OCI-LY7 (cell line): ENCODE data around the gene SLC25A30. TPM values are rescaled to one million over a fixed set of nuclear protein-coding genes. Genes with fewer than 3 reads are reported as not detected.

Source experiments
- BruUV-seq: library from RNA; stranded (reverse); fragments of 400-500 nt; replicated peaks from 2 replicates; lab custom pipeline; 2021; lab: Mats Ljungman, UMichigan
- CTCF ChIA-PET: fragments of 300-600 bp; sonication (Branson Sonifier 250); formaldehyde crosslinking; loops from one replicate; lab custom pipeline; 2022; ENCODE audit warnings: antibody characterized with exemption; ENCODE audit not compliant: unreplicated experiment; lab: Charles Lee
- POLR2A ChIA-PET: fragments of 300-600 bp; sonication (Branson Sonifier 250); formaldehyde crosslinking; loops from one replicate; lab custom pipeline; 2022; ENCODE audit warnings: antibody characterized with exemption; lab: Charles Lee
- DNase-seq: peaks from one replicate; pipeline ENCODE4 v3.0.0-alpha.2; 2015; ENCODE audit warnings: low spot score
- H2AFZ ChIP-seq: fragments of 200-600 bp; sonication (generic), shearing (Covaris generic); 2 replicates; pipeline ENCODE4 v1.6.1; 2014; ENCODE audit warnings: mild to moderate bottlenecking, antibody characterized with exemption, low read length, moderate library complexity
- H3K27ac ChIP-seq: fragments of 200-600 bp; sonication (generic); 2 replicates; pipeline ENCODE4 v1.5.1; 2014; ENCODE audit warnings: mixed run types, low read depth, mild to moderate bottlenecking, moderate library complexity, low read length, inconsistent platforms; ENCODE audit not compliant: poor library complexity, severe bottlenecking
- H3K36me3 ChIP-seq: fragments of 200-600 bp; sonication (generic); 2 replicates; pipeline ENCODE4 v1.6.1; 2014; ENCODE audit warnings: mild to moderate bottlenecking, antibody characterized with exemption, low read length, moderate library complexity, mixed read lengths; ENCODE audit not compliant: insufficient read depth
- H3K4me1 ChIP-seq: fragments of 200-600 bp; sonication (generic); 2 replicates; pipeline ENCODE4 v1.5.1; 2014; ENCODE audit warnings: mild to moderate bottlenecking, low read length; ENCODE audit not compliant: insufficient read depth, poor library complexity, severe bottlenecking
- H3K4me2 ChIP-seq: fragments of 200-600 bp; sonication (generic); 2 replicates; pipeline ENCODE4 v1.6.1; 2014; ENCODE audit warnings: mild to moderate bottlenecking, low read length
- H3K4me3 ChIP-seq: fragments of 200-600 bp; sonication (generic); 2 replicates; pipeline ENCODE4 v1.5.1; 2014; ENCODE audit warnings: mild to moderate bottlenecking, low read depth, low read length; ENCODE audit not compliant: poor library complexity, severe bottlenecking
- H3K79me2 ChIP-seq: fragments of 200-600 bp; sonication (generic); 2 replicates; pipeline ENCODE4 v1.6.1; 2016; ENCODE audit warnings: low read depth, mild to moderate bottlenecking, low read length, moderate library complexity, mixed read lengths; ENCODE audit not compliant: insufficient read depth
- H3K9me2 ChIP-seq: fragments of 200-600 bp; sonication (generic); 2 replicates; pipeline ENCODE4 v1.6.1; 2016; ENCODE audit warnings: mild to moderate bottlenecking, low read length, mixed read lengths; ENCODE audit not compliant: insufficient read depth
- H3K9me3 ChIP-seq: fragments of 200-600 bp; sonication (generic); 2 replicates; pipeline ENCODE4 v1.6.1; 2014; ENCODE audit warnings: mild to moderate bottlenecking, mixed run types, low read length, mixed read lengths
- H4K20me1 ChIP-seq: fragments of 200-600 bp; sonication (generic); 2 replicates; pipeline ENCODE4 v1.6.1; 2014; ENCODE audit warnings: mild to moderate bottlenecking, antibody characterized with exemption, low read length, moderate library complexity, mixed read lengths; ENCODE audit not compliant: insufficient read depth
- CTCF ChIP-seq: fragments of 200-600 bp; sonication (generic); conservative IDR thresholded peaks from 2 replicates; pipeline ENCODE4 v1.5.1; 2014; ENCODE audit warnings: mild to moderate bottlenecking, antibody characterized with exemption, low read length, moderate library complexity, mixed read lengths
- EZH2phosphoT487 ChIP-seq: fragments of 200-600 bp; sonication (generic); IDR thresholded peaks from 2 replicates; pipeline ENCODE4 v1.6.1; 2018; ENCODE audit warnings: low read depth, borderline replicate concordance, mild to moderate bottlenecking, mixed run types, antibody characterized with exemption, low read length, moderate library complexity, mixed read lengths
- intact Hi-C: fragments of 100-400 bp; cut with micrococcal nuclease; formaldehyde crosslinking; loops from one replicate; pipeline ENCODE4 v1.10.0; 2022; ENCODE audit not compliant: unreplicated experiment
- total RNA-seq, 2 experiments: library from RNA; depleted of rRNA in 1 of 2; stranded (reverse); fragments of >200 nt in 1 of 2; shearing (Covaris generic) in 1 of 2; gene quantifications; 2 replicates each; pipeline ENCODE4 v1.2.3, GENCODE V29; 2014 to 2022

Gene SLC25A30
- total RNA-seq, 2 experiments from 2014 or later: 0.78 to 1.5 TPM

GRCh38 chr13:45436953-45437352, 18.8 kb upstream of the SLC25A30 start:
- no peak for DNase-seq
- ChIA-PET POLR2A (no interaction called here), CTCF (no interaction called here)
- Histone ChIP-seq H4K20me1 (no peaks in the 10 kb centered on the region), H3K4me2 (no peak overlapping the region), H2AFZ (no peak overlapping the region), H3K9me2 (no peaks in the 10 kb centered on the region), H3K4me1 (peaks cover 6% of the 10 kb centered on the region), H3K9me3 (no peaks in the 10 kb centered on the region), H3K36me3 (no peaks in the 10 kb centered on the region), H3K4me3 (no peak overlapping the region), H3K27ac (no peak overlapping the region), H3K79me2 (no peaks in the 10 kb centered on the region)
- no peak for TF ChIP-seq EZH2phosphoT487
- TF ChIP-seq CTCF: no peak
- BruUV-seq: no TSS peak
- intact Hi-C loops: no loop called here

- H3K4me3 ChIP-seq: no peak overlapping the region
- no peaks in the 10 kb centered on the region for H3K79me2 ChIP-seq
- no peak for DNase-seq
- H3K9me2 ChIP-seq: no peaks in the 10 kb centered on the region
- ChIA-PET CTCF (no interaction called here), POLR2A (no interaction called here)
- BruUV-seq: no TSS peak
- intact Hi-C loops: no loop called here
- no peaks in the 10 kb centered on the region for H3K4me1 ChIP-seq
- no peaks in the 10 kb centered on the region for H3K36me3 ChIP-seq
- H2AFZ ChIP-seq: no peak overlapping the region
- no peak for TF ChIP-seq EZH2phosphoT487
- TF ChIP-seq CTCF: no peak
- H3K27ac ChIP-seq: no peak overlapping the region
- no peaks in the 10 kb centered on the region for H3K9me3 ChIP-seq
- H4K20me1 ChIP-seq: no peaks in the 10 kb centered on the region
- H3K4me2 ChIP-seq: no peak overlapping the region
These were observed 18.2 kb upstream of the SLC25A30 start for GRCh38 chr13:45436332-45436731.

- no peaks in the 10 kb centered on the region for H4K20me1 ChIP-seq
- no peaks in the 10 kb centered on the region for H3K9me2 ChIP-seq
- no peaks in the 10 kb centered on the region for H3K36me3 ChIP-seq
- TF ChIP-seq EZH2phosphoT487: no peak
- no peak for TF ChIP-seq CTCF
- ChIA-PET CTCF (no interaction called here), POLR2A (interaction anchor here (0.6 kb wide), 1 partner anchor 9 kb away, joined by 7 read pairs; no protein-coding TSS in a partner anchor)
- no peak overlapping the region for H3K4me2 ChIP-seq
- H3K79me2 ChIP-seq: no peaks in the 10 kb centered on the region
- no peaks in the 10 kb centered on the region for H3K9me3 ChIP-seq
- no TSS peak for BruUV-seq
- H2AFZ ChIP-seq: no peak overlapping the region
- no peak for DNase-seq
- no peak overlapping the region for H3K27ac ChIP-seq
- intact Hi-C loops: no loop called here
- H3K4me3 ChIP-seq: no peak overlapping the region
- no peaks in the 10 kb centered on the region for H3K4me1 ChIP-seq
These were observed 16.6 kb upstream of the SLC25A30 start for GRCh38 chr13:45434556-45435371.
